ENCODE measurements around the gene SEPTIN1. TPM values are rescaled to one million over a fixed set of nuclear protein-coding genes. Genes with fewer than 3 reads are reported as not detected.
A peak's percentile ranks its signal among the peaks of the same experiment; 100 is the strongest.

SEPTIN1 gene
- total RNA-seq (2014; rRNA removed; shearing (Covaris generic)) = 0.18 and 0.80 TPM in 2 replicates

GRCh38 chr16:30382111-30382881, at the start of gene SEPTIN1:
SEPTIN1 (minus strand) TSS chr16:30382561; CDS start chr16:30382542, 19 bp downstream.
- H3K27me3 ChIP-seq (ENCODE audit: control insufficient read depth, insufficient read depth, low read length) = no peaks in the 10 kb centered on the region
- no peak within 1 kb of the TSS for H3K4me3 ChIP-seq (ENCODE audit: insufficient read depth, low read depth, low read length)
- DNase-seq = no peak
- H3K36me3 ChIP-seq (replicated peaks; ENCODE audit: control insufficient read depth, insufficient read depth, low read length) = no peaks in the 10 kb centered on the region

- H3K27me3 ChIP-seq (ENCODE audit: control insufficient read depth, insufficient read depth, low read length) = no peaks in the 10 kb centered on the region
- peaks cover 10% of the 10 kb centered on the region for H3K36me3 ChIP-seq (replicated peaks; ENCODE audit: control insufficient read depth, insufficient read depth, low read length)
- peak overlapping the region; percentile 0; the same call in 1 of the 2 replicates for H3K4me3 ChIP-seq (ENCODE audit: insufficient read depth, low read depth, low read length)
- no peak for DNase-seq
These were observed 48.1 kb upstream of the SEPTIN1 start for GRCh38 chr16:30430428-30430970.

- peak; percentile 97 for DNase-seq
- H3K27me3 ChIP-seq (ENCODE audit: control insufficient read depth, insufficient read depth, low read length) = no peaks in the 10 kb centered on the region
- H3K4me3 ChIP-seq (ENCODE audit: insufficient read depth, low read depth, low read length) = peak within 1 kb of the TSS; percentile 98
- peaks cover 10% of the 10 kb centered on the region for H3K36me3 ChIP-seq (replicated peaks; ENCODE audit: control insufficient read depth, insufficient read depth, low read length)
These were observed 47.5 kb upstream of the SEPTIN1 start, which contains the start of gene DCTPP1 for GRCh38 chr16:30429678-30430427. DCTPP1 (minus strand) TSS chr16:30430030; CDS start chr16:30429980, 50 bp downstream.

GRCh38 chr16:30429418-30429677, 47.0 kb upstream of the SEPTIN1 start:
- Histone ChIP-seq H3K36me3 (replicated peaks; ENCODE audit: control insufficient read depth, insufficient read depth, low read length) (peaks cover 10% of the 10 kb centered on the region), H3K27me3 (ENCODE audit: control insufficient read depth, insufficient read depth, low read length) (no peaks in the 10 kb centered on the region), H3K4me3 (ENCODE audit: insufficient read depth, low read depth, low read length) (peak overlapping the region; percentile 98)
- no peak for DNase-seq

- no peak overlapping the region for H3K4me3 ChIP-seq (ENCODE audit: insufficient read depth, low read depth, low read length)
- peaks cover 18% of the 10 kb centered on the region for H3K36me3 ChIP-seq (replicated peaks; ENCODE audit: control insufficient read depth, insufficient read depth, low read length)
- no peak for DNase-seq
- H3K27me3 ChIP-seq (ENCODE audit: control insufficient read depth, insufficient read depth, low read length) = no peaks in the 10 kb centered on the region
These were observed 45.7 kb upstream of the SEPTIN1 start for GRCh38 chr16:30428055-30428454.

GRCh38 chr16:30421010-30421409, 38.6 kb upstream of the SEPTIN1 start:
- Histone ChIP-seq H3K36me3 (replicated peaks; ENCODE audit: control insufficient read depth, insufficient read depth, low read length) (peaks cover 10% of the 10 kb centered on the region), H3K27me3 (ENCODE audit: control insufficient read depth, insufficient read depth, low read length) (no peaks in the 10 kb centered on the region), H3K4me3 (ENCODE audit: insufficient read depth, low read depth, low read length) (no peak overlapping the region)
- no peak for DNase-seq

- Histone ChIP-seq H3K4me3 (ENCODE audit: insufficient read depth, low read depth, low read length) (peak overlapping the region; percentile 60), H3K27me3 (ENCODE audit: control insufficient read depth, insufficient read depth, low read length) (no peaks in the 10 kb centered on the region), H3K36me3 (replicated peaks; ENCODE audit: control insufficient read depth, insufficient read depth, low read length) (peaks cover 3% of the 10 kb centered on the region)
- DNase-seq = no peak
These were observed 36.2 kb upstream of the SEPTIN1 start for GRCh38 chr16:30418350-30419181.

GRCh38 chr16:30417529-30418349, 35.4 kb upstream of the SEPTIN1 start:
- peak; percentile 96 for DNase-seq
- peak overlapping the region; percentile 60 for H3K4me3 ChIP-seq (ENCODE audit: insufficient read depth, low read depth, low read length)
- no peaks in the 10 kb centered on the region for H3K27me3 ChIP-seq (ENCODE audit: control insufficient read depth, insufficient read depth, low read length)
- H3K36me3 ChIP-seq (replicated peaks; ENCODE audit: control insufficient read depth, insufficient read depth, low read length) = peaks cover 3% of the 10 kb centered on the region

GRCh38 chr16:30416624-30417528, 34.5 kb upstream of the SEPTIN1 start:
- peak overlapping the region; percentile 60 for H3K4me3 ChIP-seq (ENCODE audit: insufficient read depth, low read depth, low read length)
- DNase-seq = peak; percentile 50
- peaks cover 6% of the 10 kb centered on the region for H3K36me3 ChIP-seq (replicated peaks; ENCODE audit: control insufficient read depth, insufficient read depth, low read length)
- no peaks in the 10 kb centered on the region for H3K27me3 ChIP-seq (ENCODE audit: control insufficient read depth, insufficient read depth, low read length)

- peaks cover 12% of the 10 kb centered on the region for H3K36me3 ChIP-seq (replicated peaks; ENCODE audit: control insufficient read depth, insufficient read depth, low read length)
These were observed 33.8 kb upstream of the SEPTIN1 start for GRCh38 chr16:30416047-30416603.

GRCh38 chr16:30414159-30414558, 31.8 kb upstream of the SEPTIN1 start:
- H3K36me3 ChIP-seq (replicated peaks; ENCODE audit: control insufficient read depth, insufficient read depth, low read length) = peaks cover 15% of the 10 kb centered on the region
- DNase-seq = no peak
- no peaks in the 10 kb centered on the region for H3K27me3 ChIP-seq (ENCODE audit: control insufficient read depth, insufficient read depth, low read length)
- H3K4me3 ChIP-seq (ENCODE audit: insufficient read depth, low read depth, low read length) = no peak overlapping the region

More at GRCh38 chr16:30416047-30416603, 33.8 kb upstream of the SEPTIN1 start:
- no peak for DNase-seq
- Histone ChIP-seq H3K27me3 (ENCODE audit: control insufficient read depth, insufficient read depth, low read length) (no peaks in the 10 kb centered on the region), H3K4me3 (ENCODE audit: insufficient read depth, low read depth, low read length) (no peak overlapping the region)

- Histone ChIP-seq H3K4me3 (ENCODE audit: insufficient read depth, low read depth, low read length) (no peak overlapping the region), H3K27me3 (ENCODE audit: control insufficient read depth, insufficient read depth, low read length) (no peaks in the 10 kb centered on the region), H3K36me3 (replicated peaks; ENCODE audit: control insufficient read depth, insufficient read depth, low read length) (peaks cover 15% of the 10 kb centered on the region)
- DNase-seq = no peak
These were observed 30.9 kb upstream of the SEPTIN1 start for GRCh38 chr16:30413112-30413806.

Measured in H7 (cell line).